Adrenal gland (tissue), 12 donors: ENCODE measurements around the gene USF1. TPM values are rescaled to one million over a fixed set of nuclear protein-coding genes. Genes with fewer than 3 reads are reported as not detected.
A peak's percentile ranks its signal among the peaks of the same experiment; 100 is the strongest.

ENCODE experiments used
- DNase-seq, 7 donors: peaks; one replicate each; pipeline ENCODE4 v3.0.0-alpha.2; 2019 to 2020
- H3K27ac ChIP-seq, 5 donors: fragments of 200-600 bp; sonication (generic) in 4 of 5; 1 replicate in 3 of 5; 2 replicates in 2 of 5; pipeline versions ENCODE4 v1.5.1 to v1.8.0; 2016 to 2020; ENCODE audit warnings: mild to moderate bottlenecking in 1 of 5
- H3K27me3 ChIP-seq: fragments of 200-600 bp; 2 replicates; pipeline ENCODE4 v1.8.0; 2021
- H3K36me3 ChIP-seq, 2 donors: fragments of 200-600 bp; replicated peaks in 1 of 2; 1 replicate in 1 of 2; 2 replicates in 1 of 2; pipeline versions ENCODE4 v1.5.1 to v1.8.0; 2018 to 2022
- H3K4me1 ChIP-seq, 2 donors: fragments of 200-600 bp; replicated peaks in 1 of 2; 1 replicate in 1 of 2; 2 replicates in 1 of 2; pipeline versions ENCODE4 v1.5.1 to v1.8.0; 2018 to 2021
- H3K4me3 ChIP-seq, 4 donors: fragments of 200-600 bp; sonication (generic) in 3 of 4; one replicate each; pipeline ENCODE4 v1.5.1; 2016 to 2018
- H3K9me3 ChIP-seq, 3 donors: fragments of 200-600 bp; sonication (generic) in 1 of 3; replicated peaks in 1 of 3; 1 replicate in 2 of 3; 2 replicates in 1 of 3; pipeline versions ENCODE4 v1.5.1 to v1.8.0; 2016 to 2021
- CTCF ChIP-seq, 6 experiments: fragments of 450-650 bp in 4 of 6; fragments of 200-600 bp in 2 of 6; sonication (generic) in 1 of 6; IDR thresholded peaks; 1 replicate in 5 of 6; 2 replicates in 1 of 6; pipeline versions ENCODE4 v1.5.1 to v1.8.0; 2016 to 2021; ENCODE audit warnings: antibody characterized with exemption in 6 of 6, mild to moderate bottlenecking in 2 of 6, moderate library complexity in 1 of 6
- POLR2A ChIP-seq, 2 donors: fragments of 450-650 bp; IDR thresholded peaks; one replicate each; pipeline ENCODE4 v1.6.1; 2017; ENCODE audit warnings: antibody characterized with exemption in 2 of 2, mild to moderate bottlenecking in 2 of 2, moderate library complexity in 1 of 2
- WGBS, 4 donors: extraction: QIAGEN DNeasy Blood & Tissue Kit in 2 of 4; methylation state at CpG; one replicate each; pipeline versions ENCODE4 v1.1.5 to v1.1.7; 2013 to 2017; 5-methylcytosine and 5-hydroxymethylcytosine counted together
- intact Hi-C, 2 donors: fragments of 100-400 bp; cut with DNase I; formaldehyde crosslinking; loops; one replicate each; pipeline versions ENCODE4 v1.14.1 to v1.15.0; 2022 to 2023
- polyA plus RNA-seq, 3 donors: library from polyadenylated mRNA; stranded (reverse); fragments of 200-250 nt in 2 of 3; fragments of 350-450 nt in 1 of 3; fragmentation: Illumina TruSeq in 1 of 3; extraction: RNeasy Lipid Tissue Mini Kit (QIAGEN cat#74804) in 1 of 3; gene quantifications; one replicate each; pipeline ENCODE4 v1.2.3, GENCODE V29; 2013 to 2014
- total RNA-seq, 9 donors: library from RNA; depleted of rRNA in 4 of 9; stranded (reverse); fragments of >200 nt in 4 of 9; fragments of 120-200 nt in 1 of 9; fragmentation: NEBNext Ultra II Directional in 1 of 9; extraction: Animal tissue kit (Norgen Biotek cat#: 25700) in 1 of 9; gene quantifications; one replicate each; pipeline versions ENCODE4 v1.1.0 to v1.2.4, GENCODE V29; 2013 to 2023
- donor health status: healthy with polysubstance abuse.
- donor health status: Bipolar disorder and iron deficiency.
- donor health status: DM: yes; HTN: yes; CAD: no.
- donor health status: DM: no; HTN: no; CAD: no.
- donor health status: DM: no; HTN: no; CAD: no.
- donor health status: DM: yes; HTN: yes; CAD: no.

The USF1 gene
- total and polyA plus RNA-seq, 12 donors, result 41.3 to 153 (median 63.7) TPM

- Histone ChIP-seq H3K36me3 (peaks cover 0 to 24% of the 10 kb centered on the region in 2 donors), H3K27ac (peak overlapping the region in 3 of 5 donors; percentile 86 to 96 (median 94)), H3K9me3 (no peaks in the 10 kb centered on the region), H3K4me1 (peaks cover 10 to 11% of the 10 kb centered on the region in 2 donors), H3K4me3 (peak overlapping the region in 2 of 4 donors; percentile 85 to 89), H3K27me3 (no peaks in the 10 kb centered on the region)
- TF ChIP-seq CTCF (IDR thresholded peaks at IDR 0.05) (no peak), POLR2A (IDR thresholded peaks at IDR 0.05) (no peak)
- intact Hi-C loops, result no loop called here
- DNase-seq, result no peak
- 57 to 68% (median 58%) methylated on average over 2 of the region's 2 CpGs for WGBS, 4 donors
Measured at GRCh38 chr1:161046605-161047228, 940 bp upstream of the USF1 start.

- 0 to 1% (median 1%) methylated on average over 27 to 48 of the region's 48 CpGs for WGBS, 4 donors
- no peaks in the 10 kb centered on the region for H3K9me3 ChIP-seq
- peak overlapping the region; percentile 80 to 96 (median 87) for H3K27ac ChIP-seq
- peak; percentile 62 to 94 (median 85) for DNase-seq
- intact Hi-C loops, result no loop called here
- H3K4me1 ChIP-seq, result peaks cover 10 to 11% of the 10 kb centered on the region in 2 donors
- peaks cover 0 to 34% of the 10 kb centered on the region in 2 donors for H3K36me3 ChIP-seq
- peak in 2 of 6 experiments; percentile 9 for TF ChIP-seq CTCF (IDR thresholded peaks at IDR 0.05)
- peak; percentile 39 to 66 for TF ChIP-seq POLR2A (IDR thresholded peaks at IDR 0.05)
- H3K27me3 ChIP-seq, result no peaks in the 10 kb centered on the region
- H3K4me3 ChIP-seq, result peak overlapping the region; percentile 31 to 94 (median 87)
Measured at GRCh38 chr1:161044908-161045735, 655 bp downstream of the USF1 start.

GRCh38 chr1:161044535-161044907 is 1.3 kb downstream of the USF1 start:
- H3K4me1 ChIP-seq, result peaks cover 10 to 11% of the 10 kb centered on the region in 2 donors
- DNase-seq, result no peak
- H3K27ac ChIP-seq, result peak overlapping the region; percentile 80 to 96 (median 87)
- no peaks in the 10 kb centered on the region for H3K9me3 ChIP-seq
- H3K4me3 ChIP-seq, result peak overlapping the region; percentile 31 to 94 (median 87)
- H3K27me3 ChIP-seq, result no peaks in the 10 kb centered on the region
- peaks cover 0 to 40% of the 10 kb centered on the region in 2 donors for H3K36me3 ChIP-seq
- no peak for TF ChIP-seq POLR2A (IDR thresholded peaks at IDR 0.05)
- TF ChIP-seq CTCF (IDR thresholded peaks at IDR 0.05), result no peak
- intact Hi-C loops, result no loop called here

GRCh38 chr1:161039546-161039945 is 6.2 kb downstream of the USF1 start:
- 63 to 76% (median 68%) methylated on average over 4 to 5 of the region's 5 CpGs for WGBS, 4 donors
- no peak for DNase-seq
- intact Hi-C loops, result no loop called here
- peaks cover 0 to 44% of the 10 kb centered on the region in 2 donors for H3K36me3 ChIP-seq
- TF ChIP-seq POLR2A (IDR thresholded peaks at IDR 0.05), result no peak
- TF ChIP-seq CTCF (IDR thresholded peaks at IDR 0.05), result no peak
- H3K27ac ChIP-seq, result no peak overlapping the region
- no peaks in the 10 kb centered on the region for H3K27me3 ChIP-seq
- H3K9me3 ChIP-seq, result no peaks in the 10 kb centered on the region
- H3K4me1 ChIP-seq, result peaks cover 12 to 17% of the 10 kb centered on the region in 2 donors
- no peak overlapping the region for H3K4me3 ChIP-seq
